Measurements from ENCODE around the gene KANSL1.

The KANSL1 gene

GRCh38 chr17:46039592-46040186 is 153.5 kb downstream of the KANSL1 start:
- peak in 2 of 51 donors; percentile 14 for DNase-seq

- DNase-seq = no peak
Measured at GRCh38 chr17:46038937-46039336, 154.3 kb downstream of the KANSL1 start.

- peak in 3 of 51 donors; percentile 7 to 21 (median 14) for DNase-seq
Measured at GRCh38 chr17:46038414-46038813, 154.8 kb downstream of the KANSL1 start.

GRCh38 chr17:46037722-46038255 is 155.4 kb downstream of the KANSL1 start:
- no peak for DNase-seq

GRCh38 chr17:46036491-46036890 is 156.7 kb downstream of the KANSL1 start:
- DNase-seq = no peak

GRCh38 chr17:46035112-46035818 is 158.0 kb downstream of the KANSL1 start:
- DNase-seq = no peak

- DNase-seq = no peak
Measured at GRCh38 chr17:46033392-46033791, 159.8 kb downstream of the KANSL1 start.

GRCh38 chr17:46032909-46033308 is 160.3 kb downstream of the KANSL1 start:
- DNase-seq = no peak

- DNase-seq = no peak
Measured at GRCh38 chr17:46031920-46032319, 161.3 kb downstream of the KANSL1 start.

- DNase-seq = no peak
Measured at GRCh38 chr17:46031440-46031839, 161.8 kb downstream of the KANSL1 start.

- DNase-seq = no peak
Measured at GRCh38 chr17:46030752-46031151, 162.5 kb downstream of the KANSL1 start.

- no peak for DNase-seq
Measured at GRCh38 chr17:46029627-46030026, 163.6 kb downstream of the KANSL1 start.

GRCh38 chr17:46028981-46029565 is 164.2 kb downstream of the KANSL1 start:
- DNase-seq = no peak

- no peak for DNase-seq
Measured at GRCh38 chr17:46028374-46028773, 164.9 kb downstream of the KANSL1 start.

- DNase-seq = no peak
Measured at GRCh38 chr17:46027976-46028325, 165.3 kb downstream of the KANSL1 start.

- DNase-seq = no peak
Measured at GRCh38 chr17:46027048-46027975, 165.9 kb downstream of the KANSL1 start.

- peak in 4 of 51 donors; percentile 24 to 33 (median 26) for DNase-seq
Measured at GRCh38 chr17:46026166-46027047, 166.8 kb downstream of the KANSL1 start.

- no peak for DNase-seq
Measured at GRCh38 chr17:46025510-46026165, 167.6 kb downstream of the KANSL1 start.

- DNase-seq = no peak
Measured at GRCh38 chr17:46025060-46025459, 168.2 kb downstream of the KANSL1 start.

GRCh38 chr17:46024590-46024989 is 168.6 kb downstream of the KANSL1 start:
- no peak for DNase-seq
